HG03060 (cell line): ENCODE data around the gene VSIR.

Source experiments
- ATAC-seq: cut with Tn5 transposase; IDR thresholded peaks from one replicate; pipeline ENCODE4 v1.9.1; 2021; ENCODE audit warnings: low read depth, moderate number of reproducible peaks; ENCODE audit not compliant: unreplicated experiment

The VSIR gene

DNA sequence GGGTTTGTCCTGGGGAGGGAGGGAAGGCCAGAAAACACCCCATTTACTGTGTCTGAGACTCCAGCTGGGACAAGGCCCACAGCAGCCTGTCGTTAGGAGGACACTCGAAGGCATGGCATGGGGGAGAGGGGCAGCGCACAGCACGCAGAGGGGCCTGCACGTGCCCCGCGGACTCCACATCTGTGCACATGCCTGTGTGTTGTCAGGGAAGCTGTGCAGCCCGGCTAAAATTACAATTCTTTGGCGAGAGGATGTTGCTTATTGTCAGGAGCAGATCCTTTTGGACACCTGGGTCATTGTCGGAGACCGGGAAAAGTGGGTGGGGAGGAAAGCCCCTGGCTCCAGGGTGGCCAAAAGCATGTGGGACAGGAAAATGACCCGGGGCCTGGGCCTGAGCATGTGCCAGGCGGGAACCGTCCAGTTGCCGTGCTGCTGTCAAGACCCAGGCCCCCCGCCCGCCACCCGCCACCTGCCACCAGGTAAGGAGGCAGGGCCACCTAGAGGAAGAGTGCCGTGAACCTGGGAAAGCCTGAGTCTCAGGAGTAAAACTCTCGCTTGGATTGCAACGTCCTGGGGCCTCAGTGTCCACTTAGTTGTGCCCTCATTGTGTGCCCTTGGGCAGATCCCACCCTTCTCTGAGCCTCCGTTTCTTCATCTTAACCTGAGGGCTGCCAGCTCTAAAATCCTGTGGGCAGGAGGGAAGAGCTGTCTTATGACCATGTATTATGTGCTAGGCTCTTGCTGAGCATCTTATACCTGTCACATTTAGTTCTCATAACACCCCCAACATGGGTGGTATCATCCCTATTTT, 7.2 kb downstream of the VSIR start:
- ATAC-seq, result no peak

DNA sequence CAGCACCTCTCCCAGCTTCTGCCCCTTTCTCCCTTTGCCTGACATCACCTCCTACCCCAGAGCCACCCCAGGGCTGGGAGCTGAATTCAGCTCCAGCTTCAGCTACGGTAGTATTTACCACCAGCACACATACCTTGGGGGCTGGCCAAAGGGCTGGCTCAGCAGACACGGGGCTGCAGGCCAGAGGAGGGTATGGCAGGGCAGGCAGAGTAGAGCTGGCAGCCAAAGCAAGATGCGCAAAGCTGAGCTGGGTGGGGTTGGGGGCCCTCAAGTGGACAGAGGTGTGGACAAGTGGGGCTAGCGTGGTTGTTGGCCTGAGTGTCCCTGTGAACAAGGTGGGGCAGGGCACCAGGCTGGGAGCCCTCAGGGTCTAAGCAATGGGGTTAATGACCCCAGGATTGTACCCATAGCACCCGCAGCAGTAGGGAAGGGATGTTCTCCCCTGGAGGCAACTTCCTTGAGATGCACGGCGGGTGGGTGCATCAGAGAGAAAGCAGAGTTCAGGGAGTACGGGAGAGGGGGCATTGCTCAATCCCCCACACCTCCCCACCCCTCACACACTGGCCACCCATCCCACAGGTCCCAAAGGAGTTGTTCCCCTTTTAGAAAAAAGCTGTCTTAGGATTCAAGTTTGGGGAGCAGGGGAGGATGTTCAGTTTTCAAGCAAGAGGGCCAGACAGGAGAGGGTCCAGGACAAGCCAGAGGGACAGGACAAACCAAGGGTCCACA, 8.0 kb downstream of the VSIR start:
- ATAC-seq, result no peak

GRCh38 chr10:71763352-71764127, 9.8 kb downstream of the VSIR start:
- no peak for ATAC-seq

DNA sequence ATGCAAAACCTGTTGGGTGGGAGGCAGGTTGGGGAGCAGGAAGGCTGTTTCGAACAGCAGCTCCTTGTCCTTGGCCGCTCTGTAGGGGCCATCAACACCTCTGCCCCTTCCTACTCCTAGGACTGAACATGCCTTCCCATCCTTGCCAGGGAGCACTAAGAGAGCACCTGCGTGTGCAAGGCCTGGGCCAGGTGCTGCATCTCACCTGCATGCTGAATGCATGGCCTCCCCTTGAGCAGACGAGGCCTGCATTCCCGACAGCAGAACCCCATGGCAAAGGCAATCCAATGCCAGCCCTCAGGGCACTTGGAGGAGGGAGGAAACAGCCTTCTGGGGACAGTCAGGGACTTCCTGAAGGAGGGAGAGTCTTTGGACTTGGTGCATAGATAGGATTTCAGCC, 11.0 kb downstream of the VSIR start:
- no peak for ATAC-seq

GRCh38 chr10:71761541-71762113, 11.7 kb downstream of the VSIR start:
- ATAC-seq, result no peak

- no peak for ATAC-seq
These were observed 12.2 kb downstream of the VSIR start for GRCh38 chr10:71761105-71761511.

DNA sequence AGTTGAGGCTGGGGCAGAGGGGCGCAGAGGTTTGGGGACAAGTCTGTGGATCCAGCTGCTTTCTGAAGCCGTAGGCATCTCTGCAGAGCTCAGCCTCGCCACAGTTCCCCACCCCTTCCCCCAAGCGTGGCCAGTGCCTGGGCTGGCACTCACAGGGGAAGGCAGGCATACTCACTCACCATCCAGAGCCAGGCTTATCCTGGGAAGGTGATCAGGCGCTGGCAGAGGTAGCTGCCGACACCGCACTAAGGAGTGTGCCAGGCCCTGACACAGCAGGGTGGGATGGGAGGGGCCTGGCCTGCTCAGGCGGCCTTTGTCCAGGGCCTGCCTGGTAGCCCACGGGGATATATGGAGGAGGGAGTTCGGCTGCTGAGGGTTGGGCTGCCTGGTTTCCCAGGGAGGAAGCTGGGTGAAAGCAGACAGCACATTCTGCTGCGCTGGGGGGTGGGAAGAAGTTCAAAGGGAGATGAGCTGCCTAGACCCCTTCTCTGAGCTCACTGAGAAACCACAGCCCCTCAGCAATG, 15.9 kb downstream of the VSIR start:
- ATAC-seq, result no peak

DNA sequence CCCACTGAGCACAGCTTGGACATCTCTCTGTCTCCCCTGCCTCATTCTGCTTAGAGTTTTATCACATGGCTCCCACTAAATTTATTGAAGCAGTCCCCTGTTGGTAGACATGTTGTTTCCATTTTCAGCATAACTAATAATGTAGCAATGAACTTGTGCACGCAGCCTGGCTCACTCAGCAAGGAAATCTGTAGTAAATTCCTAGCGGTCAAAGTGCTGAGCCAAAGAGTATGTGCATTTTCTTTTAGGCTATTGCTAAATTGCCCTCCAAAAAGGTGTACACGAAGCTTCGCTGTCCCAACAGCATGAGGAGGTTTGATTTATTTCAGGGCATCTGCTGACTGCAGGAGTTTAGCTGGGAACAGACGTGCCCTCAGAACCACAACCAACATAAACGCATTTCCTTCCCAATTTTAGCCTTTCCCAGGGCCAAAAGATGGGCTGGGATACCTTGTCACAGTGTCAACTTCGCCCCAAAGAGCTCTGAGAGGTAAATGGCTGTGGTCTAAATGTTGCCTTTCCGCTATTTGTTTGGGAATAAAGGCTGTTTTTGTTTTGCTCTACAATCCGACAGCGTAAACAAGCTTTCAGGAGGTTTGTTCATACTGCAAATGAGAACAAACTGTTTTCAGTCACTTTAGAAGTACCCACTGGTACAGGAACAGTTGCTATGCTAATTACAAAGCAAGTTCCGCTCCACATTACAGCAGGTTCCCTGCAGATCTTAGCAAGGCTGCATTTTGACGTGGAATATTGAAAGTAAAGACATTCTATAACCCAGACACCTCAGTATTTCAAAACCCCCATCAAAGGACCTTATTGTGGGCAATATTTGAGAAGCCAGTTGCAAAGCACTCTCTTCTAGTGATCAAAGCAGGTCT, 16.8 kb downstream of the VSIR start:
- no peak for ATAC-seq

DNA sequence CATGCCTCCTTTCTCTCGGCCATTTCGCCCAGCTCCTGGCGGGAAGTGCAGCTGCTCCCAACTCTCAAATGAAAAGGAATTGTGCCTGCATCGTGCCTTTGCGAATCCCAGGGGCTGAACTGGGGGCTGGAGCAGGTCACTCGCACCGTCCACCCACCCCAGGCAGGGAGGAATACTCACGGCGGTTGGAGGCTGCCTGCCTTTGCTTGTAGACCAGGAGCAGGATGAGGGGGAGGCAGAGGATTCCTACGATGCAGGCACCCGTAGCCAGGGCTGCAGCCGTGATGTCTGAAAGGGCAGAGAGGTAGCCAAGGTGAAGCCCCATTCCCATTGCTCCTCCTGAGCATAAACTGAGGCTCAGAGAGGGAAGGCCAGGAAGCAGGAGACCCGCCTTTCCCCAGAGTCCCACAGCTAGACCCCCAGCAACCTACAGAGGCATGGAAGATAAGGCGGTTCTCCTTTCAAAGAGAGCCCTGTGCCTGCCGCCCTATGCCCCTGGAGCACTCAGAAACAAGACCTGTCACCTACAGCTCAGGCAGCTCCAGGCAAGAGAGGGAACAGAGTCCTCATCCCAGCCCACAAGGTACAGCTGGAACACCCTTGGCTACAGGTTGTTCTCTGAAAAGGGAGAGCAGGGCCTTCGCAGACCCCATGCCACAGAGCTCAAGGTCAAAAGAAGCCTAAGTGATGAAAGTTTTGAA, 18.0 kb downstream of the VSIR start:
- ATAC-seq, result no peak

DNA sequence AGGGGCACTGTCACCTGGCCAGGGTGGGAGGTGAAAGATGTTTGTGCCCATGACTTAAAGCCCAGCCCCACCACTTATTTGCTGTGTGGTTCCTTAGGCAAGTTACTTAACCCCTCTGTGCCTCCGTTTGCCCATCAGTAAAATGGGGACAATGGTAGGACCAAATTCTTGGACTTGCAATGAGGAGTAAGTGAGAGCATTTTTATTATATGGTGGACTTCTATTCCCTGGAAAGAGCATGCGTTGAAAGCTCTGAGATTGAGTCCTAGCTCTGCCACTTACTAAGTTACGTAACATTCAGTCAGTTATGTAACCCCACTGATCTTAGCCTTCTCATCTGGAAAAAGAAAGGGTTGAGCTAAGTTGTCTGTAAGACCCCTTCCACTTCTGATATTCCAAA, 18.8 kb downstream of the VSIR start:
- no peak for ATAC-seq

DNA sequence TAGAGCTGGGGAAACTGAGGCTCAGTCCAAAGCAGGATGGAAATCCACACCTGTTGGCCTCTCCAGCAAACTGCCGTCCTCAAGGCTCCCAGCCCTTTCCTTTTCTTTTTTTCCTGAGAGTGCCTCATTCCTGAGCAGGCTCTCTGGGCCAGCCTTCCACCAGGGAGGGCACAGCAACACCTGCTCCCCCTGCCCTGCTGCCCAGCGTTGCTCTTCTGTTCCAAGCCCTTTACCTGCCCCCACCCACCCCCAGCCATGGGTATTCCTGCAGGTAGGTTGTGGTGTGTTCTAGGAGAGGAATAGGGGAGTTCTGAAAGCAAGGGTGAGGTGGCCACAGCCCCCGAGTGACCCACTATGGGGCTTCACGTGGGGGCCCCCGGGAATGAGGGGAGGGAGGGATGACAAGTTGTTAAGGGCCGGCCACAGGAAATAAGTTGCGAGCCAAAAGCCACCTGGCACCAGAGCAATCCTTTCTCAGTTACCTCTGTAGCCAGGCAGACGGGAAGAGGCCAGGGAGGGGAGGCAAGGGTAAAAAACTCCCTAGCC, 19.3 kb downstream of the VSIR start:
- no peak for ATAC-seq

GRCh38 chr10:71753091-71753959, 20.0 kb downstream of the VSIR start:
- ATAC-seq, result no peak

GRCh38 chr10:71752391-71753090, 20.8 kb downstream of the VSIR start:
- no peak for ATAC-seq

GRCh38 chr10:71751515-71752224, 21.6 kb downstream of the VSIR start:
- no peak for ATAC-seq

GRCh38 chr10:71750986-71751385, 22.3 kb downstream of the VSIR start:
- ATAC-seq, result no peak

DNA sequence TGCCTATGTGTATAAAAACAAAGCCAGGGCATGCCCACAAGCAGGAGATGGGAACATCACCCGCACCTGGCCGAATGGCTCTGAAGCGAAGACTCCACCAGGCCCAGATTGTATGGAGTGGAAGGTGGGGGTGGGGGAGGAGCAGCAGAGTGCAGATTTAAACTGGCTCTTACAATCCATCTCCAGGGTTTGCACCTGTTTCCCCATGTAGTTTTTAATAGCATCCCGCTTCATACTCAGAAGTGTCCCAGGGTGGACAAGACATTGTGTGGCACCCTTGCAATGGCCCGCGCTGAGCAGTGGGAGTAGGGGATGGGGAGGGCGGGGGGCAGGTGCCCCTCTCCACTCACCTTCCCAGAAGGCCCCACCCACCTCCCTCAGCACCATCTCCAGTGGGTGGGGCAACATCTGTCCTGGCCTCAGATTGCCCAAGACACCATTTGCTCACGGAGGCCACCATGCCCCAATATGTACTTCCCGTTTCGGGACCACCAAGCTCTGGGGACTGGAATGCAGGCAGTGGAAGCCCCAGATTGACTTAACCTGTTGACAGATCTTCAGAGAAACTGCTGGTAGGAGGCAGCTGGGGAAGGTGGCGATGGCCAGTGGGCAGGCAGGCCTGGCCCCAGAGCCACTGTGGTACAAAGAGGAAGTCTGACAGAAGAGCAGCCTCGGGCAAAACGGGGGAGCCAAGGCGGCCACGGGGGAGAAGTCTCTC, 23.0 kb downstream of the VSIR start:
- ATAC-seq, result no peak
